Activated CD4-positive, CD25-positive, alpha-beta regulatory T cell treated with anti-CD3 and anti-CD28 coated beads, Interleukin-2, amount 50 U/mL, for 16 hours (primary cell): ENCODE data around the gene TRIP10.
"Not testable (repeated sequence)": the region's sequence is repeated elsewhere in the genome, so short reads cannot be mapped to it uniquely, and the experiment has no call there.

Source experiments
- DNase-seq: peaks from one replicate; pipeline ENCODE4 v3.0.0-alpha.2; 2020; ENCODE audit warnings: low read depth, low spot score

The TRIP10 gene

GRCh38 chr19:6739390-6739882, at the start of gene TRIP10:
Gene TRIP10, plus strand, starts transcription at chr19:6739680. Its CDS starts 82 bp downstream, at chr19:6739762.
- peak; percentile 69 for DNase-seq

- no peak for DNase-seq
Observed at GRCh38 chr19:6690160-6690885, 49.2 kb upstream of the TRIP10 start.

GRCh38 chr19:6691342-6691741, 48.1 kb upstream of the TRIP10 start:
- DNase-seq = no peak

- no peak for DNase-seq
Observed at GRCh38 chr19:6692027-6692426, 47.5 kb upstream of the TRIP10 start.

- no peak for DNase-seq
Observed at GRCh38 chr19:6693056-6693471, 46.4 kb upstream of the TRIP10 start.

- DNase-seq = no peak
Observed at GRCh38 chr19:6693681-6694080, 45.8 kb upstream of the TRIP10 start.

- DNase-seq = no peak
Observed at GRCh38 chr19:6694147-6694815, 45.2 kb upstream of the TRIP10 start.

- DNase-seq = no peak
Observed at GRCh38 chr19:6696239-6696820, 43.1 kb upstream of the TRIP10 start.

- no peak for DNase-seq
Observed at GRCh38 chr19:6697291-6697690, 42.2 kb upstream of the TRIP10 start.

- DNase-seq = no peak
Observed at GRCh38 chr19:6699935-6700334, 39.5 kb upstream of the TRIP10 start.

GRCh38 chr19:6700586-6701316, 38.7 kb upstream of the TRIP10 start:
- DNase-seq = no peak

GRCh38 chr19:6705931-6706632, 33.4 kb upstream of the TRIP10 start:
- DNase-seq = no peak

- DNase-seq = no peak
Observed at GRCh38 chr19:6706633-6706958, 32.9 kb upstream of the TRIP10 start.

GRCh38 chr19:6707011-6707657, 32.3 kb upstream of the TRIP10 start:
- no peak for DNase-seq

- no peak for DNase-seq
Observed at GRCh38 chr19:6707658-6708018, 31.8 kb upstream of the TRIP10 start.

- no peak for DNase-seq
Observed at GRCh38 chr19:6708346-6708745, 31.1 kb upstream of the TRIP10 start.

- not testable (repeated sequence) for DNase-seq
Observed at GRCh38 chr19:6708913-6709312, 30.6 kb upstream of the TRIP10 start.

GRCh38 chr19:6709549-6709948, 29.9 kb upstream of the TRIP10 start:
- DNase-seq = no peak

GRCh38 chr19:6710273-6711077, 29.0 kb upstream of the TRIP10 start:
- DNase-seq = no peak

- no peak for DNase-seq
Observed at GRCh38 chr19:6711078-6711361, 28.5 kb upstream of the TRIP10 start.

- DNase-seq = no peak
Observed at GRCh38 chr19:6711605-6712004, 27.9 kb upstream of the TRIP10 start.
